Endothelial cell (in vitro differentiated cells): ENCODE measurements around the gene FRMD8. TPM values are rescaled to one million over a fixed set of nuclear protein-coding genes. Genes with fewer than 3 reads are reported as not detected.
A peak's percentile ranks its signal among the peaks of the same experiment; 100 is the strongest.

Source experiments
- DNase-seq: peaks from one replicate; pipeline ENCODE4 v3.0.0; 2021; ENCODE audit warnings: low spot score
- H3K27ac Mint-ChIP-seq: one replicate; pipeline ENCODE4 v1.8.0; 2021; ENCODE audit warnings: mixed read lengths, inconsistent platforms; ENCODE audit not compliant: unreplicated experiment
- H3K27me3 Mint-ChIP-seq: one replicate; pipeline ENCODE4 v1.8.0; 2021; ENCODE audit warnings: mild to moderate bottlenecking, moderate library complexity, mixed read lengths, inconsistent platforms; ENCODE audit not compliant: unreplicated experiment
- H3K36me3 Mint-ChIP-seq: one replicate; pipeline ENCODE4 v1.8.0; 2021; ENCODE audit warnings: mild to moderate bottlenecking, low read depth, mixed read lengths, inconsistent platforms; ENCODE audit not compliant: unreplicated experiment
- H3K4me1 Mint-ChIP-seq: one replicate; pipeline ENCODE4 v1.8.0; 2021; ENCODE audit warnings: mild to moderate bottlenecking, mixed read lengths, inconsistent platforms; ENCODE audit not compliant: unreplicated experiment
- H3K4me3 Mint-ChIP-seq: one replicate; pipeline ENCODE4 v1.8.0; 2021; ENCODE audit warnings: mild to moderate bottlenecking, mixed read lengths, inconsistent platforms; ENCODE audit not compliant: unreplicated experiment
- H3K9me3 Mint-ChIP-seq: one replicate; pipeline ENCODE4 v1.8.0; 2021; ENCODE audit warnings: mixed read lengths, inconsistent platforms; ENCODE audit not compliant: unreplicated experiment
- CTCF ChIP-seq: fragments of 200-600 bp; sonication (generic); IDR thresholded peaks from one replicate; pipeline ENCODE4 v1.5.0; 2021; ENCODE audit warnings: antibody characterized with exemption; ENCODE audit not compliant: unreplicated experiment
- total RNA-seq: library from RNA; stranded (reverse); fragmentation: NEBNext Ultra II Directional; extraction: Animal tissue kit (Norgen Biotek cat#: 25700); gene quantifications from one replicate; pipeline ENCODE4 v1.2.1, GENCODE V29; 2021; ENCODE audit not compliant: unreplicated experiment

FRMD8 gene
- total RNA-seq, 1 donor from 2014 or later, result 76.0 TPM

- no peak for DNase-seq
- Mint-ChIP-seq H3K9me3 (no peaks in the 10 kb centered on the region), H3K27ac (no peak overlapping the region), H3K4me3 (peak overlapping the region; percentile 5), H3K36me3 (peaks cover 14% of the 10 kb centered on the region), H3K4me1 (peaks cover 40% of the 10 kb centered on the region), H3K27me3 (peaks cover 24% of the 10 kb centered on the region)
- no peak for TF ChIP-seq CTCF
Observed at GRCh38 chr11:65414776-65415498, 28.5 kb downstream of the FRMD8 start.

- no peaks in the 10 kb centered on the region for H3K9me3 Mint-ChIP-seq
- H3K4me1 Mint-ChIP-seq, result peaks cover 46% of the 10 kb centered on the region
- H3K36me3 Mint-ChIP-seq, result peaks cover 14% of the 10 kb centered on the region
- no peak for TF ChIP-seq CTCF
- no peak for DNase-seq
- peak overlapping the region; percentile 79 for H3K4me3 Mint-ChIP-seq
- peak overlapping the region; percentile 64 for H3K27ac Mint-ChIP-seq
- peaks cover 24% of the 10 kb centered on the region for H3K27me3 Mint-ChIP-seq
Observed at GRCh38 chr11:65415499-65416340, 29.3 kb downstream of the FRMD8 start.

GRCh38 chr11:65416341-65416824, 29.9 kb downstream of the FRMD8 start:
- Mint-ChIP-seq H3K27ac (no peak overlapping the region), H3K9me3 (no peaks in the 10 kb centered on the region), H3K4me3 (no peak overlapping the region), H3K27me3 (peaks cover 25% of the 10 kb centered on the region), H3K36me3 (peaks cover 14% of the 10 kb centered on the region), H3K4me1 (peaks cover 52% of the 10 kb centered on the region)
- peak; percentile 98 for TF ChIP-seq CTCF
- peak; percentile 96 for DNase-seq

GRCh38 chr11:65416841-65417701, 30.6 kb downstream of the FRMD8 start:
- Mint-ChIP-seq H3K36me3 (peaks cover 13% of the 10 kb centered on the region), H3K27me3 (peaks cover 27% of the 10 kb centered on the region), H3K4me3 (peak overlapping the region; percentile 75), H3K27ac (peak overlapping the region; percentile 93), H3K4me1 (peaks cover 56% of the 10 kb centered on the region), H3K9me3 (no peaks in the 10 kb centered on the region)
- no peak for DNase-seq
- no peak for TF ChIP-seq CTCF
